Stomach smooth muscle (tissue), 2 donors: ENCODE results near the gene MTG2.
A peak's percentile ranks its signal among the peaks of the same experiment; 100 is the strongest.

Source experiments
- H3K27ac ChIP-seq: one replicate; pipeline ENCODE4 v1.7.0; 2013; ENCODE audit warnings: mild to moderate bottlenecking, low read length, inconsistent platforms
- H3K27me3 ChIP-seq, 2 donors: one replicate each; pipeline ENCODE4 v1.7.0; 2013; ENCODE audit warnings: low read length in 2 of 2; ENCODE audit not compliant: insufficient read depth in 2 of 2, control insufficient read depth in 1 of 2
- H3K36me3 ChIP-seq, 2 donors: one replicate each; pipeline ENCODE4 v1.7.0; 2013; ENCODE audit warnings: low read length in 2 of 2; ENCODE audit not compliant: control insufficient read depth in 2 of 2, insufficient read depth in 2 of 2
- H3K4me1 ChIP-seq: one replicate; pipeline ENCODE4 v1.7.0; 2013; ENCODE audit warnings: low read length; ENCODE audit not compliant: control insufficient read depth, insufficient read depth
- H3K4me3 ChIP-seq, 2 donors: one replicate each; pipeline ENCODE4 v1.7.0; 2013; ENCODE audit warnings: low read length in 2 of 2
- H3K9ac ChIP-seq, 2 donors: one replicate each; pipeline ENCODE4 v1.7.0; 2013; ENCODE audit warnings: low read length in 2 of 2, mild to moderate bottlenecking in 1 of 2
- H3K9me3 ChIP-seq, 2 donors: one replicate each; pipeline ENCODE4 v1.7.0; 2013; ENCODE audit warnings: low read length in 2 of 2; ENCODE audit not compliant: control insufficient read depth in 2 of 2
- donor health status: healthy.
- donor health status: Pancreatic carcinoma.

Gene MTG2

DNA sequence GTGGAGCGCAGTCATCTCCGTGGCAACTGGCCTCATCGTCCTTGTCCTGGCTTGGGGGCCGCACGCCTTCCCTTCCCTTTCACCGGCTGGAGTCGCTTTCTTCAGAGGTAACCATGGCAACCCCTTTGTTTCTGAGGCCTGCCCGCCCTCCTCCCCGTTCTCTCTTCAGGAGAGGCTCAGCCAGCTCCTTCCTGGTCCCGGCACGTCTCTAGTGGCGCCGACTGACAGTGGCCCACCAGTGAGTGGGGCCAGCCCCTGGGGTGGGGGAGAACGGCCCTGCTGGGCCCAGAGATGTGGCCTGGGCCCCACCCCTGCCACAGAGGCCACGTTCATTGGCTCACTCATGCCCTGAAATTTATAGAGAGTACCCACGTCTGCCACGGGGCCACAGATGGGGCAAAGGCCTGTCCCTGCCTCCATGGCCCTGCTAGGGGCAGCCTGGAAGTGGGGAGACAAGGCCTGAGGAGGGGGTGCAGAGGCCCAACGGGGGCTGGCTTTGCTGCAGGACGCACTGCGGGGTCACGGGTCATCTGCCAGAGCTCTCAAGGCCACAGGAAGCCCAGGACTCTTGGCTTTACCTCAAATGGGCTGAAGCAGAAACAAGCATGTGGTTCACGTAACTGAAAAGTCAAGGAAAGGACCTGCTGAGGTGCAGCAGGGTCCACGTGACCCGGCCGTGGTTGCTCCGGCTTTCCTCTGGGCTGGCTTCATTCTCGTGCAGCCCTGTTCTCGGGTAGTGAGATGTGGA, 54.1 kb downstream of the MTG2 start:
- H3K9ac ChIP-seq = no peak overlapping the region
- H3K36me3 ChIP-seq = no peaks in the 10 kb centered on the region
- H3K9me3 ChIP-seq = no peaks in the 10 kb centered on the region
- H3K27me3 ChIP-seq = peaks cover 12 to 13% of the 10 kb centered on the region in 2 donors
- H3K27ac ChIP-seq = no peak overlapping the region
- peaks cover 22% of the 10 kb centered on the region for H3K4me1 ChIP-seq
- no peak overlapping the region for H3K4me3 ChIP-seq

- no peak overlapping the region for H3K9ac ChIP-seq
- H3K4me3 ChIP-seq = peak overlapping the region; percentile 62 to 85
- H3K4me1 ChIP-seq = peaks cover 22% of the 10 kb centered on the region
- no peak overlapping the region for H3K27ac ChIP-seq
- H3K9me3 ChIP-seq = no peaks in the 10 kb centered on the region
- H3K27me3 ChIP-seq = peaks cover 9 to 11% of the 10 kb centered on the region in 2 donors
- no peaks in the 10 kb centered on the region for H3K36me3 ChIP-seq
Measured at GRCh38 chr20:62237514-62237800, 54.6 kb downstream of the MTG2 start.

DNA sequence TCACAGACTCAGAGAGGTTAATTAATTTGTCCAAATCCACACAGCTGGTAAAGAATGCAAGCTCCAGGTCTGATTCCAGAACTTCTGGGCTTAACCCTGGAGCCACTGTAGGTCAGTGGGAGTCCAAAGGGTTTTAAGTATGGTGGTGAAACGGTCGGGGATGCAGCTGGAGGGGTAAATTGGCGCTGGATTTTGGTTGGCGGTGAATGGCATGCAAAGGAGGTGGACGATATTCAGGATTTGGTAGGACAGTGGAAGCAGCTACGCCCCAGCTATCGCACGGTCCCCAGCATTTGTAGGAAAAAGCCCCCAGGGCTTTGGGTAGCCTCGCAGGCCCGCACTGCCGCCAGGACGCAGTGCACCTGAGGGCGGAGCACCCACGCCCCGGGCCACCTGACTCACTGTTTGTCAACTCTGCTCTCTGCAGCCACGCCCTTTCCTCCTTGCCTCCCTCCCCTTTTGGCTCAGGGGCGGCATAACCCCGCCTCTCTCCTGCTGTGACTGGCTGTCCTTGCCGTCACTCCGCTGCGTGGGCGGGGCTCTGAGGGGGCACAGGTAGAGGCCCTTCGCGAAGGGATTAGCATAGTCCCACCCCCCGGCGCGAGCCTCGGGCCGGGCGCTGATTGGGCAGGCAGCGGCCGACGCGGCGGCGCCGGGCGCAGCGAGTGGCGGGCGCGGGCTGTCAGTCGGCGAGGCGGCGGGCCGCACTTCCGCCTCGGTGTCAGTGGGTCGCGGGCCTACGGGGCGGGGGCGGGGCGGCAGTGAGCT, 55.2 kb downstream of the MTG2 start, which contains the start of gene OSBPL2:
Gene OSBPL2, plus strand, starts transcription at position 721 of the 768 bp plus-strand sequence. CDS start 17,664 bp downstream, outside the sequence.
- Histone ChIP-seq H3K27me3 (peaks cover 5 to 10% of the 10 kb centered on the region in 2 donors), H3K36me3 (peaks cover 0 to 4% of the 10 kb centered on the region in 2 donors), H3K9me3 (no peaks in the 10 kb centered on the region), H3K4me1 (peaks cover 22% of the 10 kb centered on the region), H3K27ac (peak within 1 kb of the TSS; percentile 37), H3K4me3 (peak within 1 kb of the TSS; percentile 71 to 85), H3K9ac (peak within 1 kb of the TSS; percentile 73 to 75)

GRCh38 chr20:62238569-62239277, 55.9 kb downstream of the MTG2 start:
- H3K4me3 ChIP-seq = peak overlapping the region; percentile 71 to 85
- H3K4me1 ChIP-seq = peaks cover 22% of the 10 kb centered on the region
- peaks cover 3 to 4% of the 10 kb centered on the region in 2 donors for H3K27me3 ChIP-seq
- peak overlapping the region; percentile 37 for H3K27ac ChIP-seq
- H3K9ac ChIP-seq = peak overlapping the region; percentile 73 to 75
- H3K36me3 ChIP-seq = peaks cover 0 to 4% of the 10 kb centered on the region in 2 donors
- no peaks in the 10 kb centered on the region for H3K9me3 ChIP-seq

DNA sequence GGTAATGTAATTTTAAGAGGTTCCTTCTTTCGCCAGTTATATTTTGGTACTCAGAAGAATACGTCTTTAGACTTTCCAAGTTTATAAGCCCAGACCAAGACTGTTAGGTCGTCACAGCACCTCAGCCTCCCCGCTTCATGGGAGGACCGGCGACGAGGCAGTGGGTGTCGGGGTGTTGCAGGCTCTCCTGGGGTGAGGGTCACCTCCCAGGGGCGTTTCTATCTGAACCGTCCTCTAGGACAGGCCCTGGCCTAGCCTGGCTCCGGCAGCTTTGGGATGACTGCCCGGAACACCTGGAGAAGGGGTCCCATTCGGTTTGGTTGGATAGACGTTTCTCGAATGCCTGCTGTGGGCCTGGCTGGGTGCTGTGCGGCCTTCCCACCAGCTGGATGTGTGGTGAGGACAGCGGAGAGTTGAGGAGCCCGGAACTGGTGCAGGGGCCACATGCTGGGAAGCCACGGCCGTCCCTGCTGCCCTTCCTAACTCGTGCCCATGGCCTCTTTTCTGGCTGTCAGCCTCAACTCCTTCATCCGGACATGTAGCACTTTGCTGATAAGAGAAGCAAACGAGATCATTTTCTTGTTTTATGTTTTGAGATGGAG, 56.6 kb downstream of the MTG2 start:
- H3K27ac ChIP-seq = peak overlapping the region; percentile 37
- no peaks in the 10 kb centered on the region for H3K27me3 ChIP-seq
- peaks cover 22% of the 10 kb centered on the region for H3K4me1 ChIP-seq

DNA sequence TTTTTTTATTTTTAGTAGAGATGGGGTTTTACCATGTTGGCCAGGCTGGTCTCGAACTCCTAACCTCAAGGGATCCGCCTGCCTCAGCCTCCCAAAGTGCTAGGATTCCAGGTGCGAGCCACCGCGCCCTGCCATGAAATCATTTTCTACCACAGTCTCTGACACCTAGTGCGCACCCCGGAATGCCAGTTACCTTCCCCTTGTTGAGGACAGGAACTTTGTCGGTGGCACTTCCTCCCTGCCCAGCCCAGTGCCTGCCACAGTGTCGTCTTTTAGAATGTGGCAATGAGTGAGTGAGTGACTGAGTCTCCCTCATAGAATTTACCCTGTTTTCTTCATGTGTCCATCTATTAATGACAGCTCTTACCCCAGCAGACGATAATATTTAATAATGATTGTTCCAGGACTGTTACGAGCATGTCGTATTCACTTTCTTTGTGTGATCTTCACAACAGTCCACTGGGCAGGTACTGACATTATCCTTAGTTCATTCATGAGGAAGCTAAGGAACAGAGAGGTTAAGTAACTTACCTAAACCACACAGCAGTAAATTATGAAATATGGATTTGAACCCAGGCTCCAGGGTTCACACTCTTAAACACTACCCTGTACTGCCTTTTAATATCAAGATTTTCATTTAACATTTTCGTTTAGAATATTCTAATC, 57.3 kb downstream of the MTG2 start:
- no peak overlapping the region for H3K4me3 ChIP-seq
- no peaks in the 10 kb centered on the region for H3K27me3 ChIP-seq
- H3K27ac ChIP-seq = no peak overlapping the region
- no peak overlapping the region for H3K9ac ChIP-seq
- no peaks in the 10 kb centered on the region for H3K9me3 ChIP-seq
- H3K4me1 ChIP-seq = peaks cover 26% of the 10 kb centered on the region
- H3K36me3 ChIP-seq = peaks cover 0 to 7% of the 10 kb centered on the region in 2 donors

More for the DNA sequence above, 56.6 kb downstream of the MTG2 start:
- H3K9me3 ChIP-seq = no peaks in the 10 kb centered on the region
- peak overlapping the region; percentile 71 to 85 for H3K4me3 ChIP-seq
- H3K36me3 ChIP-seq = peaks cover 0 to 4% of the 10 kb centered on the region in 2 donors
- peak overlapping the region; percentile 73 to 75 for H3K9ac ChIP-seq

GRCh38 chr20:62241506-62241905, 58.7 kb downstream of the MTG2 start:
- Histone ChIP-seq H3K9me3 (no peaks in the 10 kb centered on the region), H3K27ac (no peak overlapping the region), H3K36me3 (peaks cover 0 to 9% of the 10 kb centered on the region in 2 donors), H3K4me3 (no peak overlapping the region), H3K27me3 (no peaks in the 10 kb centered on the region), H3K9ac (no peak overlapping the region), H3K4me1 (peaks cover 28% of the 10 kb centered on the region)

DNA sequence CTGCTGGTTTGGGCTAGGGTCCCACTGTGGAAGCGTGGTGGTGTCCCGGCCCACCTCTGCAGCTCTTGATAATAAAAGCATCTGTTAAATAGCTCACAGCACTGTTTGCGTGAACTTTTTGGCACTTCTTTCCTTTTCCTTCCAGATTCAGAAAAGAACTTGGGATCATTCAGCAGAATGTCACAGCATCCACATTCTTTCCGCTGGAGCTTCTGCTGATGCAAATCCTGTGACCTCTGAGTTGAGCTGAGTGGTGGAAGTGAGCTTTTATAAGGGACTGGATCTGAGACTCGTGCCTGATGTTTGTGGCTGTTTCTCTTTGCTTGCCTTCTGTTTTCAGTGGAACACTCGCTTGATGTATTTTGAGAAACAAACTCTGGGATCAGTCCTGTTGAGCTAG, 59.3 kb downstream of the MTG2 start:
- Histone ChIP-seq H3K27ac (no peak overlapping the region), H3K4me1 (peaks cover 35% of the 10 kb centered on the region)

GRCh38 chr20:62243106-62243505, 60.3 kb downstream of the MTG2 start:
- H3K9ac ChIP-seq = no peak overlapping the region
- peaks cover 0 to 9% of the 10 kb centered on the region in 2 donors for H3K36me3 ChIP-seq
- peaks cover 30% of the 10 kb centered on the region for H3K4me1 ChIP-seq
- no peaks in the 10 kb centered on the region for H3K9me3 ChIP-seq
- no peak overlapping the region for H3K4me3 ChIP-seq
- H3K27me3 ChIP-seq = no peaks in the 10 kb centered on the region
- H3K27ac ChIP-seq = no peak overlapping the region

More for the DNA sequence above, 59.3 kb downstream of the MTG2 start:
- Histone ChIP-seq H3K4me3 (no peak overlapping the region), H3K9me3 (no peaks in the 10 kb centered on the region), H3K27me3 (no peaks in the 10 kb centered on the region), H3K36me3 (peaks cover 0 to 9% of the 10 kb centered on the region in 2 donors), H3K9ac (no peak overlapping the region)
